Hepatic stellate cell (primary cell): ENCODE results near the gene SLC6A19.
"Not testable (repeated sequence)": the region's sequence is repeated elsewhere in the genome, so short reads cannot be mapped to it uniquely, and the experiment has no call there.

Experiments used
- DNase-seq: peaks from one replicate; pipeline ENCODE4 v3.0.0; 2011; ENCODE audit warnings: low spot score

The SLC6A19 gene

DNA sequence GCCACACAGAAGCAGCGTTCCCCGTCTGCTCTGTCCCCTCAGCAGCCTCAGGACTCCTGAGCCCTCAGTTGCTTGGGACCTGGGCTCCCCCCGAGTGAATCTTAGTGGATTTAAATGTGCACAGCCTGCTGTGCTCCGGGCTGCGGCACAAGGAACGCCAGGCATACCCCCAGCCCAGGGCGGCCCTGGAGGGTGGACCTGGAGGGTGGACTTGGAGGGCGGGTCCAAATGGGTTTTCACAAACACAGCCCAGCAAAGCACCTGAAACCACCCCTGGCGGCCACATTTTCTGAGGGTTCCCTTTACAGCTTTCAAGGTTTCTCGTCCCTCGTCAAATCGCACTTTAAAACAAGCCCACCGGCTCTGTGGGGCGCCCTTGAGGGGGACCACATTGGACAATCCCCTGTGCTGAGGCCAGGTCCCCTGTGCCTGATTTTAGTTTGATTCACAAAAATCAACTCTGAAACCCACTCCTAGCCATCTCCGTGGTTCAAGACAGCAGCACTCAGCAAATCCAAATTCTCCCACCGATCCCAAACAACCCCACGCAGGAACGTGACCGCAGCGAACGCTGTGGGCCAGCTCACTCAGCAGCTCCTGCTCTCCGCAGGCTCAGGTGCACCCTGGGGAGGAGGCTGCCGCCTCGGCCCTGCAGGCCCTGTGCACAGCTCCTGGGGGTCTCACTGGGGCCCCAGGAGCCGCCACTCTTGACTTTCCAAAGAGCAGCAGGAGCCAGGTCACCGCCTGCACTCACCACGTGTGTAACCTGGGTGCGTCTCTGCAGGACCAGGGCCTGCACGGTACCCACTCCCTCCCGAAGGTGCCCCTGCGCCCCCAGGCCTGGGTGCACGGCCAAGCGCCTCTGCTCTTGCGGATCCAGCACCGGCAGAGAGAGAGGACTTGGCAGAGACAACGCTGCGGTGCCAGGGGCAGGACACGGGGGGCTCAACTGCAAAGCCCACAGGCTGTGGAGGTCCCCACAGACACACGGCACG is 64.4 kb downstream of the SLC6A19 start:
- DNase-seq = no peak

DNA sequence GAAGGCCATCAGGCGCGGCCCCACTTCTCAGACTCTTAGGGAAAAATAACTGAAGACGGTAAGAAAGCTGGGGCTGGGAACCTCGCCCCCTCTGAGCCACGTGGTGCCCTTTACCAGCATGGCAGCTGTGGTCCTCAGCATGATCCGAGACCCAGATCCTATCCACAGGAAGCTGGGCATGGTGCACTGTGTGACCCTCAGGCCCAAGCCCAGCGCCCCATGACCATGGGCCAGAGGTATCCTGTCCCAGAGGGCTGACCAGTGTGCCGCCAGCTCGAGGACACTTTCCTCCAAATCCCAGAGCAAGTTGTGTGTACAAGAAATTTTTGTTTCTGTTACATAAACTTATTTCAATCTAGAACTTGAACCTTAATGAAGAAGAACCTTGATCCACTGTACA is 65.4 kb downstream of the SLC6A19 start:
- no peak for DNase-seq

DNA sequence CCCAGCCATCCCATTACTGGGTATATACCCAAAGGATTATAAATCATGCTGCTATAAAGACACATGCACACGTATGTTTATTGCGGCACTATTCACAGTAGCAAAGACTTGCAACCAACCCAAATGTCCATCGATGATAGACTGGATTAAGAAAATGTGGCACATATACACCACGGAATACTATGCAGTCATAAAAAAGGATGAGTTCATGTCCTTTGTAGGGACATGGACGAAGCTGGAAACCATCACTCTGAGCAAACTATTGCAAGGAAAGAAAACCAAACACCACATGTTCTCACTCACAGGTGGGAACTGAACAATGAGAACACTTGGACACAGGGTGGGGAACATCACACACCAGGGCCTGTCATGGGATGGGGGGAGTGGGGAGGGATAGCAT is 66.1 kb downstream of the SLC6A19 start:
- not testable (repeated sequence) for DNase-seq

DNA sequence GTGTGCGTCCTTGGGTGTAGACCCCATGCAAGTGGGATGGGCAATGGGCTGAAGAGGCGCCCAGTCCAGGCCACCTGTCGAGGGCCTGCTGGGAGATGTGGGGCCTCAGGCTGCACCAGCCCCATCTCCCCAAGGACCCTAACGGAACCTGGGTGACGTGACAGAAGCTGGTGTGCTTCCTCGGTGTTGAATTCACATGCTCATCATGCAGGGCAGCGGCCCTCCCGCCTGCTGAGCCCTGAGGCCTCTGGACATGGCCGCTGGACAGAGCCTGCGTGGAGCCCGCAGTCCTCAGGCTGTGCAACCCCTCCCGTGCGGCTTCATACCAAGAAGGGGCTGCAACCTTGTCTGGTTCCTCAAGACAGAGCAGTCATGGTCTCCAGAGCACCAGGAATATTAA is 66.7 kb downstream of the SLC6A19 start:
- no peak for DNase-seq

DNA sequence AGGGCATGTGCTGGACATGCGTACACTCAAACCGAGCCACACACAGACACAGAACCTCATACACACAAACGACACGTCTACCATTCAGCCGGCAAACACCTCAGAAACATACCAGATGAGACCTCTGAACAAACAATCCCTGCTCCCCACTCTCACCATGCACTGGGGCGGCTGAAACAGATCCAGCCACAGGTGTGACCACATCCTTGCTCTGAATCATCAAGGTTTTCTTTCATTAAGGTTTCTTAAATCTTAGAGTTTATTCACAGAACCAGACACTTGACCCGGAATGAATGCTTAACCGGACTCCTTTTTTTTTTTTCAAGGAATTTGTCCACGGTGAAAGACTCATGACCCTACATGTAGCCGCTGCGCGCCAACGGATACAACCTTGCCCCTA is 67.3 kb downstream of the SLC6A19 start:
- no peak for DNase-seq

DNA sequence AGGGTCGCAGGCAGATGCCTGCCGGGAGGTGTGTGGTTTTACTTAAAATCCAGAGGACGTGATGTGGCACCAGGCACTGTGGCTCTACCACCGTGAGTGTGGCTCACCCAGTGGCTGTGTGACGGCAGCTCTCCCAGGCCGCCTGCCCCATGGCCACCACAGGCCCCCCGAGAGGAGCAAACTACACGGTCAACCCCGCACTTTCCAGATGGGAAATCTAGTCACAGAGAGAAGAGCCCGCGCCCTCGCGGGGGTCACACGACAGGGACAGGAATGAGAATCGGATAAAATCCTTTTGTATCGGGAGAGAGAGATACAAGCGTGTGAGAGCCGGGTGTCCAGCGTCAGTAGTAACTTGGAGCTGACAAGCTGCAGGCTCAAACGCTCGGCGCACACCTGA is 69.0 kb downstream of the SLC6A19 start:
- no peak for DNase-seq

DNA sequence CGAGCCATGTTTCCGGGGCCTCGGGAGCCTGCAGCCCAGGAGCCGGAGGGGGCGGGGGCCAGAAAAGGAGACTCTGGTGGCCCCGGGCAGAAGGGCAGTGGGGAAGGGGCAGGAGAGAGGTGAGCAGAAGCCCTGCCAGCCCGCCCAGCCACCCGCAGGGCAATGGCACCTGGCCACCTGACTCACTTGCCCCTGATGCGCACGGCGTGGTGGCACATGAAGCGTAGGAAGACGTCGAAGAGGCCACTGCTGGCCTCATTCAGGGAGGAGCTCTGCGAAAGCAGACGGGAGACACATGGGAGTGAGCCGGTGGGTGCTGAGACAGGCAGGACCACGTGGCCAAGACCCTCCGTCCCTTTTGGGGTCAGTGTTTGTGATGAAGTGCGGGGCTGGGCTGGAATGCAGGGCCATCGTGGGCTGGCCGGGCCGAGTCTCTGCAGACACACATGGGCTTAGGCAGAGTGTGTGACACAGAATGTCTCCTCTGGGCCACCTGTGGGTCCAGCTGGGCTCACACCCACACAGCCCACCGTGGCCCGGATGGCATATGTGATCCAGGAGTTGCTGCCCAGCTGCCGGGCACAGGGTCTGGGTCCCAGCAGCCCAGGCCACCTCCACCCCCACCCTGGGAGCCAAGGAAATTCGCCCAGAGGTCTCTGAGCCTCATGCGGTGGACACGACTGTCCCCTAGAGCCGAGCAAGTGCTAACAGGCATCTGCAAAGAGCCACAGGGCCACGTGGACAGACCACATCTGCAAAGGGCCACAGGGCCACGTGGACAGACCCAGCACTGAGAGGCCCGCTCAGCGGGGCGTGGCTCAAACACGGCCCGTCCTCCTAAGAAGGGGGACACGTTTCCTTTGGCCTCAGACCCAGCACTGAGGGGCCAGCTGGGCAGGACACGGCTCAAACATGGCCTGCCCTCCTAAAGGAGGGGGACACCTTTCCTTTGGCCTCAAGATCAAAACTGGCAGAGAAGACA is 69.8 kb downstream of the SLC6A19 start:
- no peak for DNase-seq

DNA sequence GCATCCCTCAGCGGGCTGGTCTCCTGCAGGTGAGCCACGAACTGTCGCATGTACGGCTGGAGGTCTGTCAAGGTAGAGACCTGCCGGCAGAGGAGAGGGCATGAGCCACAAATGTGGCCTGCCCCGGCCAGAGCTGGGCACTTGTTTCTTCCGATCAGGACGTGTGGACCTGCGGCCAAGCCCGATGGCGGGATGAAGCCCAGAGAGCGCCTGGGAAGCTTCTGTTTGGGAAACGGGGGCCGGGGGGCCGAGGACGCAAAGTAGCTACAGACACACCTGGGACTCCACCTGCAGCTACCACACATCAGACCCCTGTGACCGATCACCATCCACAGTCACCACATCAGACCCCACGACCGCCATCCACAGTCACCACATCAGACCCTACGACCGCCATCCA is 70.8 kb downstream of the SLC6A19 start:
- no peak for DNase-seq

DNA sequence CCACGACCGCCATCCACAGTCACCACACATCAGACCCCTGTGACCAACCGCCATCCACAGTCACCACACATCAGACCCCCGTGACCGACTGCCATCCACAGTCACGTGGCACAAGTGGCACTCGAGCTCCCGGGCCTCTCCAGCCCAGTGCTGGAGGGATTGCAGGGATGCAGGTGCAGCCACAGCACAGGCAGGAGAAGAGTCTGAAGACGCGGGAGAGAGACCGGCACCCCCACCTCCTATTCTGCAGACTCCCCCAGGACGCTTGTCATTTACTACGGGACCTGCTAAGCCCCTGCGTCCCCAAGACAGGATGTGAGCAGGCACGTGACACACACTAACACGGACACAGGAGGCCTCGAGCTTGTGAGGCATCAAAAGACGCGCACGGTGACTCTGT is 72.3 kb downstream of the SLC6A19 start:
- no peak for DNase-seq

DNA sequence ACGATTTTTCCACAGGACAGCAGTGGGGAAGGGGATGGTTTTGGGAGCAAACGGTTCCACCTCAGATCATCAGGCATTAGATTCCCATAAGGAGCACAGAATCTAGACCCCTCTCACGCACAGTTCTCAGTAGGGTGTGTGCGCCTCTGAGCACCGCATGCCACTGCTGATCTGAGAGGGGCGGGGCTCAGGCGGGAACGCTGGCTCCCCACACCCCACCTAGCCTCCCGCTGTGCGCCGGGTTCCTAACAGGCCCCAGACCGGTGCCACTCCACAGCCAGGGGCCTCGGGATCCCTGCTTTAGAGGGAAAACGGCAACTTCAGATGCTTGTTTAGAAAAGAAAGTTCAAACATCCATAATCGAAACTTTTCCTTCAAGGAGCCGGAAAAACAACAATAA is 73.1 kb downstream of the SLC6A19 start:
- DNase-seq = no peak
